HG02885 (cell line): ENCODE results near the gene MS4A6A.
"Not testable (repeated sequence)": the region's sequence is repeated elsewhere in the genome, so short reads cannot be mapped to it uniquely, and the experiment has no call there.

Experiments used
- ATAC-seq: cut with Tn5 transposase; IDR thresholded peaks from one replicate; pipeline ENCODE4 v1.9.1; 2021; ENCODE audit warnings: mild to moderate bottlenecking; ENCODE audit not compliant: unreplicated experiment, poor library complexity

MS4A6A gene

DNA sequence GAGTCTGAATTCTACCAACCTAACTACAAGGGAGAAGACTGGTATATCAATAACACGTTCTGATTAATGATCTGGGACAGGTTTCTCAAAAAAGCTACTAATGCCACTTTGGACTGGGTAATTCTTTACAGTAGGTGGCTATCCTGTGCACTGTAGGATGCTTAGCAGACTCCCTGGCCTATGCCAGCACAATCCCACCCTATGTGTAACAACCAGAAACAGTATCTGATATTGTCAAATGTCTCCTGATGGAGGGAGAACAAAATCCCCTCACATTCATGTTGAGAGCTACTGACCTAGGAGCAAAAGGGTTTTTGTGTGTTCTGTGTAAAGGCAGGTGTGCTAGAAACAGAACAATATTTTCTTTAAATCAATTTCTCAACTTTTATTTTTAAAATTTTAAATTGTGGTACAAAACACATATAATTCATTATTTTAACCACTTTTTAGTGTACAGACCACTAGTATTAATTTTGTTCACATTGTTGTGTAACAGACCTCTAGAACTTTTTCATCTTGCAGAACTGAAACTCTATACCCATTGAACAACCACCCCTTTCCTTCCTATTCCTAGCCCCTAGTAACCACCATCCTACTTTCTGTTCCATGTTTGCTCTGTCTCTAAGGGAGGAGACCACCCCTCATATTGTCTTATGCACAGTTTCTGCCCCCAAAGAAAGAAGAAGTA is 2.1 kb upstream of the MS4A6A start:
- ATAC-seq: peak; percentile 59

DNA sequence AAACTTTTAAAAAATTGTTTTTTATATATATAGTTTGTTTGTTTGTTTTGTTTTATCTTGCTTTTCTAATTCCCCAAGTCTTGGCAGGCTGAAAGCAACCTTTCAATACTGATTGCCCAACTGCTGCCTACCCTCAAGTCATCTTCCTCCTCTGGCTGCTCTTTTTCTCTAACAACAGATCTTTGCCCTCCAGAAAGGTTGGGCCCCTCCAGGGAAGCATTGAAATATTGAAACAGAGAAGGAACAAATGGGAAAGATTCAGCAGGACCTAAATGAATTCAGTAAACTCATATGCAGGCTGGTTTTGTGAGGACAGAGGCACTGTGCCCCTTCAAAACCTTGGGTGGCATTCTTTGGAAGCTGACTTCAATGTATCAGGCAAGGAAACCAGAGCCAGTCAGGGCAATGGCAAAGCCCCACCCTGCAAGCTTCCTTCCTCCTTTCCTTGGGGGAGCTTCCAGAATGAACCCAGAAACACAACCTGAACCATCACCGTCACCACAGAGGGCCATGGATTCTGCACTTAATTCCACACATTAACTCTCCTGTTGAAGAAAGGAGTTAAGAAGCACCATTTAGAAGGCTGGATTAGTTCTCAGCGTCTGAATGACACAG is 815 bp upstream of the MS4A6A start:
- no peak for ATAC-seq

DNA sequence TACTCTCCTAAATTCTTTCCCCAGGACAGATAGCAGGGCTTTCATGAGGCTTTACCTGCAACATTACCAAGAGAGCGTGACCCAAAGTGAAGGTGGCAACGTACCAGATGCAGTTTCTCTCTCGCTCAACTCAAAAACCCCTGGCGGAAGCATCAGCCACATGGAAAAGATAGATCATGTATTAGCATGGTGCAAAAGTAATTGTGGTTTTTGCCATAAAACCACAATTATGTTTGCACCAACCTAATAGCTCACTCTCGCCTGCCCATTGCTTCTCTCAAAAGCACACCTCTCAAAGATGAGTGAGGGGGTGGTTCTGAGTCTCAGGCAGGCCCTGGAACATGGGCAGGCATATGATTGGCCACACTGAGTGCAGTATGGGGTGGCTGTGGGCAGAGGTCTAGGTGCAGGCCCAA is 7.0 kb downstream of the MS4A6A start:
- ATAC-seq: peak; percentile 72

- ATAC-seq: no peak
These were observed 10.9 kb downstream of the MS4A6A start for GRCh38 chr11:60172011-60172410.

- no peak for ATAC-seq
These were observed 12.3 kb downstream of the MS4A6A start for GRCh38 chr11:60170566-60170965.

- no peak for ATAC-seq
These were observed 13.5 kb downstream of the MS4A6A start for GRCh38 chr11:60169264-60169915.

GRCh38 chr11:60168306-60168705 is 14.6 kb downstream of the MS4A6A start:
- no peak for ATAC-seq

- ATAC-seq: no peak
These were observed 16.9 kb downstream of the MS4A6A start for GRCh38 chr11:60165951-60166350.

DNA sequence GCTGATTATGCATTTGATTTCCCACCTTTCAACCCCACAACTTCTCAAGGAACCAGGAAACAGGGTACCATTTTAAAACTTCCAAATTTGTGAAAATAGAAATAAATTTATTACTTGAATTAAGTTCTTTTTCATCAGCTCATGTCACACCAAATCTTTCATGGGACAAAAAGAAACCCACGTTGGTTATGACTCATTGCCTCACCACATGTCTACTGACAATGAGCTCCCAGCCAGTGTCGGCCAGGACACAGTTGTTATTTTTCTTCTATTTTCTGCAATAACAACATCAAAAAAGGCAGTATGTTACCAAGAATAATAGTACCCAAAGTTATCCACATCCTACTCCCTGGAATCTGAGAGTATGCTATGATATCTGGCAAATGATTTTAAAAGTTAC is 17.3 kb downstream of the MS4A6A start:
- peak; percentile 51 for ATAC-seq

GRCh38 chr11:60164550-60165075 is 18.3 kb downstream of the MS4A6A start:
- ATAC-seq: no peak

DNA sequence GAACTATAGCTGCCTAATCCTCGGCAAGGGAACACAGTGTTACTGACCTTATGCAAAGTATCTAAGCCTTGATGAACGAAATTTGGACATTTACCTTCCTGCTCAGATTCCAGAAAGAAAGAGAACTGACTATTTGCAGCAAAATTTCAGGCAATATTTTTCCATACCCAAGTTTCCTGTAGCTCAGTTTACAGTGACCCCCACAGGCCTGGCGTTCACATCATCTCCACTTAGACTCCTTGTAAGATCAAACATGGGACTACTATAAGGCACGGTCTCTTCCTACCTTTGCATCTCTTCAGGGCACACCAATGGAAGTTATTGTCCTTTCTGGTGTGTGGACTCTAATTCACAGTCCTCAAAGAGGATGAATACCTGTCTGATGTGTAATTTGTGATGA is 21.1 kb downstream of the MS4A6A start:
- ATAC-seq: no peak

DNA sequence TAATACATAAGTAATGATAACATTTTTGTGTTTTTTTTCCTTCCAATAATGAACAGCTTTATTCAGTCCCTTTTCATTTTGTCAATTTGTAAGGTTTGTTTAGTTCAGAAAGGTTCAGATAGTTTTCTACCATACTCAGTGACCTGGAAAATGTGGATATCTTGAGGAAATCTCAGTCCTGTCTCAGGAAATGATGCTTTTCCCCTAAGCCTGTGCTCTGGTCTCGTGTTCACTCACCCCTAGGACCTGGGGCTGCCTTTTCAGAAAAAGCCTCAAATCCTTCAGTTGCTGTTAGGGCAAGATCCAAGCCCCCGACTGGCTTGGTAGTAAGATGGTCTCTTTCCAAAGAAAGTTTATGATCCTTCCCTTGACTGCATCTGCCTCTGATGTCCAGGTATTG is 21.8 kb downstream of the MS4A6A start:
- ATAC-seq: no peak

DNA sequence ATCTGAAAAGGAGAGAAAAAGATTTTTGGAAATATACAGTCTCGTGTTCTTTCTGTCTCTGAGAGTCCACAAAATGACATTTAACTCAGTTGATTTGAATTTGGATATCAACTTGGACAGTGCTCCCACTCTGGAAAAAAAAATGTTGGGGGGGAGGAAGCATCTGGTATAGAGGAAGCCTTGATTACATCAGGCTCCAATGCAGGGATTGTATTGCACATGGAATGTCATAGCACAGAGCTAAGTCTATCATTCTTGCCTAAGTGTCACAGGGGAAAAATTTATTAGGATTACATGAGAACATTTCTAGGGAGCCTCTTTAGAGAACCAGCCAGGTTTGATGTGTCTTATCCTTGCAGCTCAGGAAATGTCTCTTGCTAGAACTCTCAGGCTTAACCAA is 23.0 kb downstream of the MS4A6A start:
- ATAC-seq: no peak

DNA sequence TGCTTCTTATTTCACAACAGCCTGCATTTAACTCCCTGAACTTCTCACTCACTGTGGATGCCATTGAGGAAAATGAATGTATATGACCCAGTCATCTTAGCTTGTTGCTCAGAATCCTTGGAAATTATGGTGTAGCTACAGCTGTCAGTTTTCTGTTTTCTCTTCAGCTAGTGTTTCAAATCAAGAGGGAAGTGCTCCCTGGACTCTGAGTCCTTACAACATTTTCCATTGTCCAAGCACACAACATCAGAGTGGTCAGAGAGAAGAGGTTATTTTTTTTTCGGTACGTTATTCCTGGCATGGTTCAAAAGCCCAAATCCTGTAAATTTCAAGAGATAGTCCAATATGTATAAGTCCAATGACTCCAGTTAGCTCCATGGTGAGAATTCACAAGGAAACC is 23.6 kb downstream of the MS4A6A start:
- no peak for ATAC-seq

DNA sequence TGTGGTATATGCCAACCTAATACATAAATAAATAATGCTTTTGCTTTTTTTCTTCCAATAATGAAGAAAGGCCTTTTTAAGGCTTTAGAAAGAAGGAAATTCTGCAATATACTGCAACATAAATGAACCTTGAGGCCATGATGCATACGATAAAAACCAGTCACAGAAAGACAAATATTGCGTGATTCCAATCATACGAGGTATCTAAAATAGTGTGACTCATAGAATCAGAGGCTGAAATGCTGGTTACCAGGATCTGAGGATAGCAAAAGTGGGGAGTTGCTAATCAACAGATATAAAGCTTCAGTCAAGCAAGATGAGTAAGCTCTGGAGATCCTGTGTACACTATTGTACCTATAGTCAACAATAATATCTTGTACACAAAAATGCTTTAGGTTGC is 24.2 kb downstream of the MS4A6A start:
- no peak for ATAC-seq

DNA sequence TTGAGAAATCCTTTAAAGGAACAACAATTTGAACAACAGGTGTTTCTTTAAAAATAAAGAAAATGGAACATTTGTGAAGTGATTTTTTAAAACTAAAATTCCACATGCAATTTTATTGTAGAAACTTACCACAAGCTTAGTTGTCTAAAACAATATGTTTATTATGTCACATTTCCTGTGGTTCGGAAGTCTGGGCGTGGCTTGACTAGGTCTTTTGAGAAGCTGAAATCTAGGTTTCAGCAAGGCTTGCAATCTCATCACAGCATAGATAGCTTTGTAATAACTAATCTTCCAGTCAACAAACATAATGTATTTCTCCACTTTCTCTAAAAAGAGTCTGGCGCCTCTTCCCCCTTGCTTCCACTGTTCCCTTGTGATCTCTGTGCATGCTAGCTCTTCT is 27.0 kb downstream of the MS4A6A start:
- ATAC-seq: no peak

DNA sequence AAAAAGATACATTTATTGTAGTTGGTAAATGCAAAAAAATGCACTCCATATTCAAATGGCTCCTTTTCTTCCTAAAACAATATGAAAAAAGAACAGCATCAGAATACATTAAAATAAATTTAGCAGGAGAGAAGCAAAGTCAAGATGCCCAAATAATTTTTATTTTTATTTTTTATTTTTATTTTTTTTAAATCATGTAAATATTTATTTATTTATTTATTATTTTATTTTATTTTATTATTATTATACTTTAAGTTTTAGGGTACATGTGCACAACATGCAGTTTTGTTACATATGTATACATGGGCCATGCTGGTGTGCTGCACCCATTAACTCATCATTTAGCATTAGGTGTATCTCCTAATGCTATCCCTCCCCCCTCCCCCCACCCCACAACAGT is 30.2 kb downstream of the MS4A6A start:
- not testable (repeated sequence) for ATAC-seq

- no peak for ATAC-seq
These were observed 32.6 kb downstream of the MS4A6A start for GRCh38 chr11:60150279-60150678.

DNA sequence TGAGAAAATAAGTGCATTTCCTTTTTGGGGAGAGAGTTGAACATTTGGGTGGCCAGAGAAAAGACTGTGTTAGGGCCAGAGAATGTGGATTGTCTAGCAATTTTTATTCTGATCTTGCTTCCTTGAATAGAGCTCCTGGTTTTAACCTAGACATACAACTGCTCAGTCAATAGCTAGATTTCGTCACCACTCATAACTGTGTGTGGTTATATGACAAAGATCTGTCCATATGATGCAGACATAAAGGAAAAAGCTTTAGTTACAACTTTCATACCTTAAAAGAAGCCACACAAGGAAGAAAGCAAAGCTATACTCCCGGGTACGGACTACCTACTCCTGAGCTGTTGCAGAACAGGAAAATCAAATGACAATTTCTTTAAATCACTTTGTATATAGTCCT is 37.2 kb downstream of the MS4A6A start:
- ATAC-seq: no peak

DNA sequence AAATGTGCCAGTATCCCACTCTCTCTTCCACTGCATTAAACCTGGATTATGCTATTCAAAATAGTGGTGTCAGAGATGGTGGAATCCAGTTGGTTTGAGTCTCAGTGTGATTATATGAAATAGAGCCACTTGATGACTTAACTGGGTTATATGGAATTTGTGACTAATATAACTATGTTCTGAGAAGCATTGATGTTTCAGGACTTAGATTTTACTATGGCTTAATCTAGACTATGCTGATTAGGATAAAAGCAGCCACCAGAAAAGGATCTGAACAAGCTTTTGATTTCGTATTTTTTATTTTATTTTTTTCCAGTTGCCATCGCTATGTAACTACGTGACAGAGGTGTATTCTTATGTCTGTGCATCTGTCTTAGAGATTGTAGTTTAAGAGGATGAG is 39.1 kb downstream of the MS4A6A start:
- no peak for ATAC-seq

GRCh38 chr11:60133917-60134316 is 49.0 kb downstream of the MS4A6A start:
- ATAC-seq: no peak

- no peak for ATAC-seq
These were observed 51.0 kb downstream of the MS4A6A start for GRCh38 chr11:60131912-60132311.
